ENCODE results near the gene TMEM11.

Gene TMEM11

DNA sequence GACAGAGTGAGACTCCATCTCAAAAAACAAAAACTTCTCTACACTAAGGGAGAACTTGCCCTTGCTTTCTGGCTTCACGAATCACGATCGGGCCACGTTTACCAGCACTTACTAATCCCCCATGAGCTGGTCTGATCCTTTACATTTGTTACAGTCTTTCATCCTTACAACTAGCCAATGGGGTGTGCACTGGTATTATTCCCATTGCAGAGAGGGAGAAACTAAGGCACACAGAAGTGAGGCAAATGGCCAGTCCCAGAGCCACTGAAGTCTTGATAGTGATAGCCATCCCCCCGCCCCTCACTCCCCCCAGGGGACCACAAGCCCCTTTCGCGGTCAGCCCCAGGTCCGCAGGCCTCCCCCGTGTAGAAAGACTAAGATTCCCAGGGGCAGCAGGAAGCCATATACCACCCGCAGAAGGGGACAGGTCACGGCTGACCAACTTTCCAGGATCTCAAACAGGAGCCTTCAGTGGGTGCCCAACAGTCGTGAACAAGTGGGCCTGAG lies 38.4 kb upstream of the TMEM11 start:
- Histone ChIP-seq H3F3A (ENCODE audit: insufficient read depth, low read length) (no peaks in the 10 kb centered on the region), H3K4me3 (ENCODE audit: low read length) (peak overlapping the region; percentile 31), H3K79me2 (ENCODE audit: low read length) (no peaks in the 10 kb centered on the region), H3K9me3 (replicated peaks; ENCODE audit: insufficient read depth, low read length) (no peaks in the 10 kb centered on the region), H2AFZ (ENCODE audit: low read length) (no peak overlapping the region), H3K27me3 (replicated peaks; ENCODE audit: insufficient read depth, low read length) (peaks cover 7% of the 10 kb centered on the region; the same call in 1 of the 2 replicates), H3K4me2 (ENCODE audit: low read depth, low read length) (peak overlapping the region; percentile 57; the same call in 1 of the 2 replicates), H4K20me1 (ENCODE audit: insufficient read depth, low read length) (no peaks in the 10 kb centered on the region), H3K36me3 (replicated peaks; ENCODE audit: insufficient read depth, low read length) (no peaks in the 10 kb centered on the region), H3K9me2 (replicated peaks; ENCODE audit: insufficient read depth, low read length) (no peaks in the 10 kb centered on the region), H3K27ac (ENCODE audit: low read length) (no peak overlapping the region), H3K9ac (ENCODE audit: low read length) (no peak overlapping the region), H3K4me1 (ENCODE audit: low read length) (0 out of 2 replicates have a peak, but pooled peaks cover 7% of the 10 kb centered on the region)
- TF ChIP-seq, protein P1, sequence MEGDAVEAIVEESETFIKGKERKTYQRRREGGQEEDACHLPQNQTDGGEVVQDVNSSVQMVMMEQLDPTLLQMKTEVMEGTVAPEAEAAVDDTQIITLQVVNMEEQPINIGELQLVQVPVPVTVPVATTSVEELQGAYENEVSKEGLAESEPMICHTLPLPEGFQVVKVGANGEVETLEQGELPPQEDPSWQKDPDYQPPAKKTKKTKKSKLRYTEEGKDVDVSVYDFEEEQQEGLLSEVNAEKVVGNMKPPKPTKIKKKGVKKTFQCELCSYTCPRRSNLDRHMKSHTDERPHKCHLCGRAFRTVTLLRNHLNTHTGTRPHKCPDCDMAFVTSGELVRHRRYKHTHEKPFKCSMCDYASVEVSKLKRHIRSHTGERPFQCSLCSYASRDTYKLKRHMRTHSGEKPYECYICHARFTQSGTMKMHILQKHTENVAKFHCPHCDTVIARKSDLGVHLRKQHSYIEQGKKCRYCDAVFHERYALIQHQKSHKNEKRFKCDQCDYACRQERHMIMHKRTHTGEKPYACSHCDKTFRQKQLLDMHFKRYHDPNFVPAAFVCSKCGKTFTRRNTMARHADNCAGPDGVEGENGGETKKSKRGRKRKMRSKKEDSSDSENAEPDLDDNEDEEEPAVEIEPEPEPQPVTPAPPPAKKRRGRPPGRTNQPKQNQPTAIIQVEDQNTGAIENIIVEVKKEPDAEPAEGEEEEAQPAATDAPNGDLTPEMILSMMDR (IDR thresholded peaks at IDR 0.05; ENCODE audit: low read length): no peak
- no peak for TF ChIP-seq EZH2 (optimal IDR thresholded peaks at IDR 0.05; ENCODE audit: low read depth, low read length)
- DNase-seq: no peak

DNA sequence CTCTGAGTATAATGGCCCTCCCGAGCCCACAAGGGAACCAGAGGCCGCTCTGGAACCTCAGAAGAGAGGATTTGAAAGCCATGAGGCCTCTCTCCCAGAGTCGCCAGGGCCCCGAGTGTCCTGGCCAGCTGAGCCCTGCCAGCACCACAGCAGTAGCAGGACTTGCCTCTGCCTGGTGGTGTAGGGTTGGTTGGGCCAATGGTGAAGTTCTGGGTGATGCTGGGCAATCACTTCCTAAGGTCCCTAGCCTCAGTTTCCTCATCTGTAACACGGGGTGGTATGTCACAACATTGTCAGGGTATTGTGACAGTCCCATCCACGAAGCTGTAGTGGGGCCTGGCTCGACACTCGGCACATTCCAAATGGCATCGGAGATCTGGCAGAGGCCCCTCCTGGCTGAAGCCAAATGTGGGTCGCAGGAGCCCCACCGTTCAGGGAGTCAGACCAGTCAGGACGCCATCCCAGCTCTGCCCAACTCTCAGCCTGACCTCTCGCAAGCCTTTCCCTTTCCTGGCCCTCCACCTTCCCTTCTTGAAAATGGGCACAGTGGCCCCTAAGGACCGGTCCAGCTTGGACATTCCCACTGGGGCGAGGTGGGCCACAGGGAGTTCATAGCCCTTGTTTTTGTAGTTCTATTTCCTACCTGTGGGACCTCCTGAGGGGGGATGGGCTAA lies 37.5 kb upstream of the TMEM11 start:
- H4K20me1 ChIP-seq (ENCODE audit: insufficient read depth, low read length): no peaks in the 10 kb centered on the region
- H3K4me1 ChIP-seq (ENCODE audit: low read length): 0 out of 2 replicates have a peak, but pooled peaks cover 7% of the 10 kb centered on the region
- H3K79me2 ChIP-seq (ENCODE audit: low read length): no peaks in the 10 kb centered on the region
- H2AFZ ChIP-seq (ENCODE audit: low read length): no peak overlapping the region
- no peaks in the 10 kb centered on the region for H3K9me3 ChIP-seq (replicated peaks; ENCODE audit: insufficient read depth, low read length)
- TF ChIP-seq EZH2phosphoT487 (IDR thresholded peaks at IDR 0.05; ENCODE audit: low read length) (no peak), EZH2 (optimal IDR thresholded peaks at IDR 0.05; ENCODE audit: low read depth, low read length) (no peak)
- TF ChIP-seq, protein P1 (IDR thresholded peaks at IDR 0.05; ENCODE audit: low read length): no peak
- H3K9ac ChIP-seq (ENCODE audit: low read length): no peak overlapping the region
- DNase-seq: no peak
- no peak overlapping the region for H3K4me3 ChIP-seq (ENCODE audit: low read length)
- no peaks in the 10 kb centered on the region for H3F3A ChIP-seq (ENCODE audit: insufficient read depth, low read length)
- no peak overlapping the region for H3K27ac ChIP-seq (ENCODE audit: low read length)
- no peaks in the 10 kb centered on the region for H3K36me3 ChIP-seq (replicated peaks; ENCODE audit: insufficient read depth, low read length)
- peaks cover 7% of the 10 kb centered on the region; the same call in 1 of the 2 replicates for H3K27me3 ChIP-seq (replicated peaks; ENCODE audit: insufficient read depth, low read length)
- no peak overlapping the region for H3K4me2 ChIP-seq (ENCODE audit: low read depth, low read length)
- H3K9me2 ChIP-seq (replicated peaks; ENCODE audit: insufficient read depth, low read length): no peaks in the 10 kb centered on the region

DNA sequence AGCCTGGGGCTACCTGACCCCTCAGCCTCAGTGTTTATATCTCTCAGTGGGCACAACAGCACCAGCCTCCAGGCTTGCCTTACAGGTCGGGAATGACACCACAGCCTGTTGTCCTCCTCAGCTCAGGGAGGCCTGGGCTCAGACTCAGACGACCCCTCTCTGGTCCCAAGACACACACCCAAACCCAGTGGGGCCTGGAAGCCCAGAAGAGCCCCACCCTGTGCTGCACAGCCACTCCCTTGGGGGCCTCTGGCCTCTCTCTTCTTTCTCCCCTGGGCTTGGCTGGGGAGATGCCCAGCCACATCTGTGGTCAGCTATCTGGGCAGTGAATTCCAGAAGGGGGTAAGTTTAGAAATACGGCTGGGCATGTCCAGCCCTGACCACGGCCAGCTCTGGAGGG lies 36.9 kb upstream of the TMEM11 start:
- Histone ChIP-seq H3K9ac (ENCODE audit: low read length) (no peak overlapping the region), H3K79me2 (ENCODE audit: low read length) (no peaks in the 10 kb centered on the region), H3K9me3 (replicated peaks; ENCODE audit: insufficient read depth, low read length) (no peaks in the 10 kb centered on the region), H3K27ac (ENCODE audit: low read length) (no peak overlapping the region), H3K27me3 (replicated peaks; ENCODE audit: insufficient read depth, low read length) (peaks cover 7% of the 10 kb centered on the region; the same call in 1 of the 2 replicates), H3K9me2 (replicated peaks; ENCODE audit: insufficient read depth, low read length) (no peaks in the 10 kb centered on the region), H4K20me1 (ENCODE audit: insufficient read depth, low read length) (no peaks in the 10 kb centered on the region), H3K4me2 (ENCODE audit: low read depth, low read length) (no peak overlapping the region), H2AFZ (ENCODE audit: low read length) (no peak overlapping the region), H3K36me3 (replicated peaks; ENCODE audit: insufficient read depth, low read length) (no peaks in the 10 kb centered on the region), H3F3A (ENCODE audit: insufficient read depth, low read length) (no peaks in the 10 kb centered on the region), H3K4me1 (ENCODE audit: low read length) (0 out of 2 replicates have a peak, but pooled peaks cover 7% of the 10 kb centered on the region), H3K4me3 (ENCODE audit: low read length) (no peak overlapping the region)
- TF ChIP-seq EZH2phosphoT487 (IDR thresholded peaks at IDR 0.05; ENCODE audit: low read length) (no peak), EZH2 (optimal IDR thresholded peaks at IDR 0.05; ENCODE audit: low read depth, low read length) (no peak)
- TF ChIP-seq, protein P1 (IDR thresholded peaks at IDR 0.05; ENCODE audit: low read length): no peak
- DNase-seq: no peak

All from MM.1S (cell line).